ENCODE results near the gene SCUBE2. TPM values are rescaled to one million over a fixed set of nuclear protein-coding genes. Genes with fewer than 3 reads are reported as not detected.

The SCUBE2 gene
- total RNA-seq, 1 donor from 2014 or later, result 1.9 TPM

- no peak overlapping the region for H3K27ac Mint-ChIP-seq (ENCODE audit: unreplicated experiment)
- H3K4me3 Mint-ChIP-seq (ENCODE audit: unreplicated experiment), result no peak overlapping the region
- no peaks in the 10 kb centered on the region for H3K36me3 Mint-ChIP-seq (ENCODE audit: unreplicated experiment)
- no peaks in the 10 kb centered on the region for H3K27me3 Mint-ChIP-seq (ENCODE audit: unreplicated experiment)
- H3K4me1 Mint-ChIP-seq (ENCODE audit: unreplicated experiment), result peaks cover 2% of the 10 kb centered on the region
- DNase-seq (ENCODE audit: extremely low spot score, unreplicated experiment), result no peak
- TF ChIP-seq CTCF (IDR thresholded peaks at IDR 0.05), result no peak
- no peaks in the 10 kb centered on the region for H3K9me3 Mint-ChIP-seq (ENCODE audit: unreplicated experiment)
These were observed 14.2 kb downstream of the SCUBE2 start for GRCh38 chr11:9077164-9077563.

DNA sequence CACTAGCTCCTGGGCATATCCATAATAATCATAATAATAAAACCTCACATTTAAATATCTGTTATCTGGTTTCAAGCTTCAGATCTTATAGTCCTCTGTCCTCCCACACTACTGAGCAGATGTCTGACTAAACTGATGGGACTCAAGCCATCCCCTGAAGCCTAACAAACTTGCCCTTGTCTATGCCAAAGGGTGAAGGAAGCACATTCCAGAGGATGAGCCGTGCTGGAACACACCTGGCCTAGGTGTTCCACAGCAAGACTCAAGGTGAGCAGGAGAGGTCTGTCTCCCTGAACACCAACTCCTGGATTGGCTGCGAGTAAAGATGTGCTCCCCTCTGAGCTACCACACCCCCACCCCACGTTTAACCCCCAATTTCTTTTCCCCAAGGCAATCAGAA, 14.7 kb downstream of the SCUBE2 start:
- peaks cover 2% of the 10 kb centered on the region for H3K4me1 Mint-ChIP-seq (ENCODE audit: unreplicated experiment)
- H3K27me3 Mint-ChIP-seq (ENCODE audit: unreplicated experiment), result no peaks in the 10 kb centered on the region
- TF ChIP-seq CTCF (IDR thresholded peaks at IDR 0.05), result no peak
- DNase-seq (ENCODE audit: extremely low spot score, unreplicated experiment), result peak; percentile 36
- no peak overlapping the region for H3K27ac Mint-ChIP-seq (ENCODE audit: unreplicated experiment)
- H3K9me3 Mint-ChIP-seq (ENCODE audit: unreplicated experiment), result no peaks in the 10 kb centered on the region
- no peaks in the 10 kb centered on the region for H3K36me3 Mint-ChIP-seq (ENCODE audit: unreplicated experiment)
- no peak overlapping the region for H3K4me3 Mint-ChIP-seq (ENCODE audit: unreplicated experiment)

DNA sequence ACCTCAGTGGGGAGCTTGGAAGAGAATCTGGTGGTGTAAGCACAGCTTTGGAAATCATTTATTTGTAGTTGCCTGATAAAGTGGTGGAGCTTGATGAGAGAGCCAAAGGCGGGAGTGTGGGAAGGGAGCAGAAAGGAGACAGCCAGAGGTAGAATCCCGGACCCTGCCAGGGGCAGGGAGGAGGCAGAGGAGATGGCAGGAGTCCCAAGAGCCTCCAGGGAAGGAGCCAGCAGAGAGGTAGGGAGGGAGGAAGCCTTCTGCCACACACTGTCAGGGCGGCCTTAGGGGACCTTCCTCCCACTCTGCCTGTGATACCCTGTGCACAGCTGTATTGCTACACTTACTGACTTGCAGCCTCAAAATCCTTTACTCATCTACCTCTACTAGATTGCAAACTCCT, 15.4 kb downstream of the SCUBE2 start:
- H3K9me3 Mint-ChIP-seq (ENCODE audit: unreplicated experiment), result no peaks in the 10 kb centered on the region
- H3K27ac Mint-ChIP-seq (ENCODE audit: unreplicated experiment), result no peak overlapping the region
- peaks cover 2% of the 10 kb centered on the region for H3K4me1 Mint-ChIP-seq (ENCODE audit: unreplicated experiment)
- no peaks in the 10 kb centered on the region for H3K27me3 Mint-ChIP-seq (ENCODE audit: unreplicated experiment)
- DNase-seq (ENCODE audit: extremely low spot score, unreplicated experiment), result peak; percentile 51
- H3K4me3 Mint-ChIP-seq (ENCODE audit: unreplicated experiment), result no peak overlapping the region
- TF ChIP-seq CTCF (IDR thresholded peaks at IDR 0.05), result no peak
- H3K36me3 Mint-ChIP-seq (ENCODE audit: unreplicated experiment), result no peaks in the 10 kb centered on the region

DNA sequence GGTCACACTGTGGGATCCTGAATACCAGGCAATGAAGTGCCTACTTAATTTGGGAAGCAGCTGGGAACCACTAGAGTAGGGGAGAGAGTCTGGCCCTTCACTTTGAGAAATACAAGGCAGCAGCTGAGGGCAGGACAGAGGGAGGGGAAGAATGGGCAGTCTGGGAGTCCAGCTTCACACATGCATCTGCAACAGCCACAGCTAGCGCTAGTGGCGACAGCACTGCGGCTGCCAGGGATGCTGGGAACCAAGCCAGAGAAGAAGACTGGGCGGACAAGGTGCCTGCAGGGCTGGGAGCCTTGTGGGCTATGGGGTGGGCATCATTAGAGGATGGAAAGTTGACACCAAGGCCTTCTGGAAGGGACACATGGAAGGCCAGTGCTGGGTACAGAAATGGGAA, 15.8 kb downstream of the SCUBE2 start:
- Mint-ChIP-seq H3K4me3 (ENCODE audit: unreplicated experiment) (no peak overlapping the region), H3K27ac (ENCODE audit: unreplicated experiment) (no peak overlapping the region), H3K9me3 (ENCODE audit: unreplicated experiment) (no peaks in the 10 kb centered on the region), H3K4me1 (ENCODE audit: unreplicated experiment) (peaks cover 2% of the 10 kb centered on the region), H3K27me3 (ENCODE audit: unreplicated experiment) (no peaks in the 10 kb centered on the region), H3K36me3 (ENCODE audit: unreplicated experiment) (no peaks in the 10 kb centered on the region)
- DNase-seq (ENCODE audit: extremely low spot score, unreplicated experiment), result no peak
- TF ChIP-seq CTCF (IDR thresholded peaks at IDR 0.05), result no peak

DNA sequence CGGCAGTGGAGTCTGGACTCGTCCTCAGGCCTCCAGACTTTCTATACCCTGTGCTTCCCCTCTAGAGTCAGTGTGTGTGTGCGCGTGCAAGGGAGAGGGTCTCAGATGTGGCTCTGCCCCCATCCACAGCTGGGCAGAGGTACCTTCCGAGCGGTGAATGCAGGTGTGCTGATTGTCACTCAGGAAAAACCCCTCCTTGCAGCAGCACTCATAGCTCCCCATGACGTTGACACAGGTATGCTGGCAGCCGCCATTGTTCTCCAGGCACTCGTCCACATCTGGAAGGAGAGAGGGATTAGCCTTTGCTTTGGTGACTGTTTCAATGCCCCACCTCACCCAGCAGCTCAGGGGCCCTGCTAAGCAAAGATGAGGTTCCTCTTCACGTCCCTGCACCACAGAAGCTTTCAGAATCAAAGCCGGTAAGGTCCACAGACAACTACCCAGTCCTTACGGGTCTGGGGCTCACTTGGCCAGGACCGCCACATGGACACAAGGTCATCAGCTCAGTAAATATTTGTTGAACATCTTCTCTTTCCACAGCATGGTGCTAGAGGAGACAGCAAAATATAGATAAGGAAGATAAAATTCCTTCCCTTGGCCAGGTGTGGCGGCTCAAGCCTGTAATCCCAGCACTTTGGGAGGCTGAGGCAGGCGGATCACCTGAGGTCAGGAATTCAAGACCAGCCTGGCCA, 16.9 kb downstream of the SCUBE2 start:
- Mint-ChIP-seq H3K36me3 (ENCODE audit: unreplicated experiment) (peaks cover 1% of the 10 kb centered on the region), H3K4me3 (ENCODE audit: unreplicated experiment) (no peak overlapping the region), H3K27ac (ENCODE audit: unreplicated experiment) (no peak overlapping the region), H3K4me1 (ENCODE audit: unreplicated experiment) (peaks cover 2% of the 10 kb centered on the region), H3K27me3 (ENCODE audit: unreplicated experiment) (no peaks in the 10 kb centered on the region), H3K9me3 (ENCODE audit: unreplicated experiment) (no peaks in the 10 kb centered on the region)
- TF ChIP-seq CTCF (IDR thresholded peaks at IDR 0.05), result no peak
- DNase-seq (ENCODE audit: extremely low spot score, unreplicated experiment), result peak; percentile 69

All from osteocyte (in vitro differentiated cells).